ENCODE results near the gene EFHC2. TPM values are rescaled to one million over a fixed set of nuclear protein-coding genes. Genes with fewer than 3 reads are reported as not detected.

EFHC2 gene
- total and polyA plus RNA-seq, 2 of the 8 experiments (the other 6 are each of a cell fraction or from before 2014, with no cell fraction given): 1.8 to 3.4 TPM

DNA sequence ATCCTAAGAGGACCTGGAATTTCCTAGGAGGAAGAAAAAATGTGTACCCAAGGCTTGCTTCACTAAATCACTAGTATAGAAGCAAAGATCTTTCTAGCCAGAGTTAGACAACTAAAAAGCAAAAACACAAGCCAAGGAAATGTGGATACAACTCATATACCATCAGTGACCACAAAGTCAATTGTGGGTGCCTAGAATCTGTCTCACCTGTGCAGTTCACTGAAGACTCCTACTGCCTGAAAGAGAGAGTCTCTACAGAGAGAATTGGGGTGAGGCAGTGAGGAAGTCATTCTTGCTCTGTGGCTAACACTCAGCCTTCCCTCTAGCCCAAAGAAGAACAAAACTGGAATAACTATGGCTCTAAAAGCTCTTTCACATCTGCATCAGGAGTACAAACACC, 82.9 kb downstream of the EFHC2 start:
- Histone ChIP-seq H4K91ac (replicated peaks; ENCODE audit: insufficient read length, low read length) (no peak overlapping the region), H2BK12ac (ENCODE audit: low read depth, low read length) (no peak overlapping the region), H3K4ac (replicated peaks; ENCODE audit: insufficient read length, low read depth, low read length) (no peak overlapping the region), H3K23ac (ENCODE audit: insufficient read length) (no peak overlapping the region), H3K27me3 (replicated peaks in 1 of 4; ENCODE audit: control insufficient read depth in 3 of 4, extremely low read depth in 1 of 4, insufficient read depth in 3 of 4, low read length in 3 of 4) (no peaks in the 10 kb centered on the region), H2BK5ac (ENCODE audit: low read depth, low read length) (no peak overlapping the region), H3K18ac (ENCODE audit: extremely low read depth, low read length) (no peak overlapping the region), H4K20me1 (replicated peaks in 1 of 2; ENCODE audit: control insufficient read depth in 1 of 2, insufficient read depth in 2 of 2, low read length in 2 of 2) (no peaks in the 10 kb centered on the region), H2AK5ac (ENCODE audit: low read depth, low read length) (no peak overlapping the region), H3K9me3 (ENCODE audit: insufficient read depth in 2 of 2, low read depth in 1 of 2, low read length in 1 of 2) (no peaks in the 10 kb centered on the region), H3K56ac (replicated peaks; ENCODE audit: insufficient read length, low read depth, low read length) (no peak overlapping the region), H4K5ac (ENCODE audit: insufficient read length, low read depth, low read length) (no peak overlapping the region), H2BK120ac (replicated peaks; ENCODE audit: low read depth, low read length) (no peak overlapping the region), H2BK20ac (ENCODE audit: low read length) (no peak overlapping the region), H4K8ac (ENCODE audit: extremely low read depth, insufficient read depth, low read length) (no peak overlapping the region), H3K79me1 (ENCODE audit: low read depth, low read length) (no peaks in the 10 kb centered on the region), H3K14ac (ENCODE audit: insufficient read length) (no peak overlapping the region), H2BK15ac (ENCODE audit: low read length) (no peak overlapping the region), H3K27ac (ENCODE audit: low read depth, low read length) (no peak overlapping the region), H3K4me3 (ENCODE audit: extremely low read depth in 1 of 4, insufficient read depth in 2 of 4, low read depth in 3 of 4, low read length in 4 of 4) (no peak overlapping the region), H3K36me3 (ENCODE audit: control insufficient read depth in 2 of 4, insufficient read depth in 4 of 4, low read length in 3 of 4) (no peaks in the 10 kb centered on the region), H3K9ac (replicated peaks in 1 of 4; ENCODE audit: extremely low read depth in 1 of 4, low read depth in 3 of 4, low read length in 3 of 4) (no peak overlapping the region), H3K23me2 (ENCODE audit: low read depth, low read length) (no peaks in the 10 kb centered on the region), H2AFZ (ENCODE audit: low read length) (no peak overlapping the region), H3K79me2 (ENCODE audit: control insufficient read depth in 1 of 2, insufficient read depth in 2 of 2, low read length in 2 of 2) (no peaks in the 10 kb centered on the region), H3K4me2 (ENCODE audit: insufficient read depth in 1 of 2, low read depth in 2 of 2, low read length in 2 of 2) (no peak overlapping the region), H3K4me1 (replicated peaks in 1 of 4; ENCODE audit: control insufficient read depth in 3 of 4, insufficient read depth in 4 of 4, low read length in 3 of 4) (peaks cover 0 to 3% (median 0%) of the 10 kb centered on the region in 4 experiments; a peak in 2 of 7 replicates)
- TF ChIP-seq, protein P1, sequence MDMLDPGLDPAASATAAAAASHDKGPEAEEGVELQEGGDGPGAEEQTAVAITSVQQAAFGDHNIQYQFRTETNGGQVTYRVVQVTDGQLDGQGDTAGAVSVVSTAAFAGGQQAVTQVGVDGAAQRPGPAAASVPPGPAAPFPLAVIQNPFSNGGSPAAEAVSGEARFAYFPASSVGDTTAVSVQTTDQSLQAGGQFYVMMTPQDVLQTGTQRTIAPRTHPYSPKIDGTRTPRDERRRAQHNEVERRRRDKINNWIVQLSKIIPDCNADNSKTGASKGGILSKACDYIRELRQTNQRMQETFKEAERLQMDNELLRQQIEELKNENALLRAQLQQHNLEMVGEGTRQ (IDR thresholded peaks at IDR 0.05; ENCODE audit: low read length): no peak
- TF ChIP-seq ASH2L (IDR thresholded peaks at IDR 0.05; ENCODE audit: low read length) (no peak), EGR1 (IDR thresholded peaks at IDR 0.05; ENCODE audit: borderline replicate concordance, low read depth, low read length) (no peak), RBBP5 (IDR thresholded peaks at IDR 0.05; ENCODE audit: borderline replicate concordance, low read depth, low read length) (no peak), RAD21 (IDR thresholded peaks at IDR 0.05 in 1 of 2, conservative IDR thresholded peaks at IDR 0.05 in 1 of 2; ENCODE audit: low read depth in 2 of 2, low read length in 2 of 2) (no peak), SUZ12 (IDR thresholded peaks at IDR 0.05; ENCODE audit: low read length) (no peak), RNF2 (IDR thresholded peaks at IDR 0.05; ENCODE audit: borderline replicate concordance, low read depth, low read length, missing control alignments, poor library complexity, severe bottlenecking) (no peak), CHD2 (IDR thresholded peaks at IDR 0.05; ENCODE audit: low read length) (no peak)
- ChIA-PET POLR2A (ENCODE audit: partially characterized antibody) (no interaction called here), CTCF (ENCODE audit: partially characterized antibody) (no interaction called here)
- FAIRE-seq (no peak), DNase-seq (ENCODE audit: low read depth in 1 of 2, low spot score in 2 of 2) (no peak)
